ENCODE results near the gene GCSAM. TPM values are rescaled to one million over a fixed set of nuclear protein-coding genes. Genes with fewer than 3 reads are reported as not detected.

GCSAM gene
- total RNA-seq, 1 experiment from 2014 or later, result not detected

GRCh38 chr3:112117841-112118571, 15.0 kb downstream of the GCSAM start:
- H3T11ph ChIP-seq (ENCODE audit: low read length), result no peak overlapping the region
- Mint-ChIP-seq H3K27me3 (ENCODE audit: low read depth) (no peaks in the 10 kb centered on the region), H3K36me3 (ENCODE audit: insufficient read depth in 1 of 3, low read depth in 3 of 3) (peaks cover 7 to 18% (median 11%) of the 10 kb centered on the region in 3 experiments; a peak in 5 of 7 replicates), H3K4me3 (no peak overlapping the region), H3K4me1 (peaks cover 24 to 28% of the 10 kb centered on the region in 2 experiments), H3K9me3 (no peaks in the 10 kb centered on the region; a peak in 1 of 5 replicates), H3K27ac (peak overlapping the region in 1 of 3 experiments; percentile 34; a peak in 1 of 7 replicates)
- H3K9ac ChIP-seq (ENCODE audit: extremely low read depth, insufficient read length, low read length), result no peak overlapping the region
- H4K8ac ChIP-seq (replicated peaks; ENCODE audit: insufficient read length, low read depth, low read length), result no peak overlapping the region
- H2BK120ac ChIP-seq (ENCODE audit: low read depth, low read length, poor library complexity, severe bottlenecking), result no peak overlapping the region
- no peaks in the 10 kb centered on the region for H4K20me1 ChIP-seq (ENCODE audit: control insufficient read depth, insufficient read depth, insufficient read length)
- H4K5ac ChIP-seq (ENCODE audit: insufficient read length, low read depth, low read length), result no peak overlapping the region
- no peak overlapping the region for H3K18ac ChIP-seq (ENCODE audit: insufficient read length, low read depth, low read length)
- H3K4ac ChIP-seq (ENCODE audit: low read depth, low read length), result no peak overlapping the region
- H2AFZ ChIP-seq (ENCODE audit: low read length), result no peak overlapping the region
- DNase-seq, result peak; percentile 37
- no CpG with 5 or more reads among the region's 4 CpGs for WGBS (ENCODE audit: extremely low coverage, insufficient read length, low lambda C conversion rate)
- H3K23ac ChIP-seq (ENCODE audit: insufficient read length, low read depth, low read length), result no peak overlapping the region
- H3K4me1 ChIP-seq (ENCODE audit: insufficient read depth, low read length), result no peaks in the 10 kb centered on the region
- no peak overlapping the region for H3K14ac ChIP-seq (ENCODE audit: insufficient read depth, low read length)
- H2BK20ac ChIP-seq (ENCODE audit: low read depth, low read length, poor library complexity, severe bottlenecking), result no peak overlapping the region
- peak; percentile 36; the same call in 2 of the 3 replicates for TF ChIP-seq CTCF (conservative IDR thresholded peaks at IDR 0.05)
- no peaks in the 10 kb centered on the region for H3K79me1 ChIP-seq (ENCODE audit: insufficient read depth, low read depth, low read length, poor library complexity, severe bottlenecking)
- no peak overlapping the region for H2BK5ac ChIP-seq (ENCODE audit: insufficient read length, low read length)
- H3K9me3 ChIP-seq (ENCODE audit: control insufficient read depth, low read depth, low read length), result no peaks in the 10 kb centered on the region
- no peaks in the 10 kb centered on the region for H3K79me2 ChIP-seq (ENCODE audit: insufficient read depth, low read length)
- H3K4me2 ChIP-seq (ENCODE audit: insufficient read depth, insufficient read length, low read length), result no peak overlapping the region
- no peak overlapping the region for H2BK12ac ChIP-seq (ENCODE audit: insufficient read length, low read depth, low read length)
- no peak overlapping the region for H3K27ac ChIP-seq (ENCODE audit: insufficient read length, low read depth, low read length)
- H2AK5ac ChIP-seq (ENCODE audit: insufficient read length, low read length), result no peak overlapping the region
- no peaks in the 10 kb centered on the region for H3K27me3 ChIP-seq (ENCODE audit: insufficient read depth, low read length)
- H3K23me2 ChIP-seq (ENCODE audit: insufficient read length, low read depth, low read length, poor library complexity, severe bottlenecking), result no peaks in the 10 kb centered on the region
- H4K91ac ChIP-seq (ENCODE audit: insufficient read length, low read depth, low read length), result no peak overlapping the region
- no peak overlapping the region for H3K56ac ChIP-seq (ENCODE audit: insufficient read length, low read depth, low read length)
- H2BK15ac ChIP-seq (ENCODE audit: low read depth, low read length), result no peak overlapping the region
